K562 (cell line): ENCODE measurements around the gene SYNE1. TPM values are rescaled to one million over a fixed set of nuclear protein-coding genes. Genes with fewer than 3 reads are reported as not detected.

Experiments used
- ATAC-seq: fragments of 200-7000 bp; cut with Tn5 transposase; 3 replicates; pipeline ENCODE4 v1.9.1; 2020; ENCODE audit warnings: moderate library complexity
- BruUV-seq: library from RNA; stranded (reverse); fragments of 400-500 nt; replicated peaks from 2 replicates; lab custom pipeline; 2021; lab: Mats Ljungman, UMichigan
- CTCF ChIA-PET: fragments of 300-600 bp; formaldehyde crosslinking; extraction: SDS; loops from one replicate; lab custom pipeline; 2021; ENCODE audit warnings: low intra/inter-chr PET ratio; lab: Yijun Ruan, JAX
- POLR2A ChIA-PET: fragments of 300-600, 350-650 bp; sonication (Branson Sonifier 250); formaldehyde crosslinking; extraction: SDS; loops from one replicate; lab custom pipeline; 2021; ENCODE audit warnings: antibody characterized with exemption, inconsistent platforms; lab: Yijun Ruan, JAX
- DNase-seq, 4 experiments: peaks; one replicate each; pipeline versions ENCODE4 v3.0.0 to v3.0.0-alpha.2; 2011 to 2018; ENCODE audit warnings: low spot score in 3 of 4, mixed read lengths in 3 of 4; ENCODE audit errors: extremely low read depth in 1 of 4
- FAIRE-seq: peaks from 2 replicates; lab custom pipeline; 2011; peaks lifted over from hg19 to GRCh38; lab: Jason Lieb, UNC
- H2AFZ ChIP-seq: 2 replicates; pipeline ENCODE4 v1.6.0; 2011; ENCODE audit warnings: low read depth, low read length, control low read depth, inconsistent platforms
- H3K27ac ChIP-seq: fragments of 200-600 bp; 3 replicates; pipeline ENCODE4 v1.8.0; 2011; ENCODE audit warnings: low read depth, mild to moderate bottlenecking, control low read depth, inconsistent platforms, low read length, moderate library complexity, mixed read lengths; ENCODE audit errors: extremely low read depth
- H3K27me3 ChIP-seq, 2 experiments: fragments of 300-600 bp in 1 of 2; 2 replicates in 1 of 2; 3 replicates in 1 of 2; pipeline versions ENCODE4 v1.6.0 to v1.8.0; 2011; ENCODE audit warnings: inconsistent platforms in 2 of 2, low read length in 2 of 2, mild to moderate bottlenecking in 1 of 2, mixed read lengths in 1 of 2, moderate library complexity in 1 of 2; ENCODE audit not compliant: control insufficient read depth in 2 of 2, insufficient read depth in 2 of 2
- H3K36me3 ChIP-seq: fragments of 300-600 bp; 3 replicates; pipeline ENCODE4 v1.8.0; 2011; ENCODE audit warnings: mild to moderate bottlenecking, low read length, inconsistent platforms; ENCODE audit not compliant: control insufficient read depth, insufficient read depth
- H3K4me1 ChIP-seq, 2 experiments: fragments of 200-600 bp in 1 of 2; replicated peaks in 1 of 2; 2 replicates in 1 of 2; 3 replicates in 1 of 2; pipeline versions ENCODE4 v1.5.1 to v1.8.0; 2011; ENCODE audit warnings: inconsistent platforms in 2 of 2, low read length in 2 of 2, mild to moderate bottlenecking in 1 of 2, mixed read lengths in 1 of 2, moderate library complexity in 1 of 2; ENCODE audit not compliant: control insufficient read depth in 2 of 2, insufficient read depth in 2 of 2
- H3K4me2 ChIP-seq: 2 replicates; pipeline ENCODE4 v1.6.1; 2011; ENCODE audit warnings: low read length, control low read depth, inconsistent platforms, mixed read lengths; ENCODE audit not compliant: insufficient read depth
- H3K4me3 ChIP-seq: fragments of 200-600 bp; sonication (generic), shearing (Covaris generic); 2 replicates; pipeline ENCODE4 v1.5.1; 2016; ENCODE audit warnings: control low read depth, inconsistent platforms
- H3K79me2 ChIP-seq: fragments of 200-600 bp; 3 replicates; pipeline ENCODE4 v1.8.0; 2011; ENCODE audit warnings: low read length, inconsistent platforms; ENCODE audit not compliant: control insufficient read depth, insufficient read depth
- H3K9ac ChIP-seq, 2 experiments: 2 replicates each; pipeline versions ENCODE4 v1.6.0 to v1.6.1; 2011; ENCODE audit warnings: low read depth in 2 of 2, low read length in 2 of 2, control low read depth in 1 of 2, inconsistent platforms in 1 of 2, mild to moderate bottlenecking in 1 of 2, mixed read lengths in 1 of 2; ENCODE audit not compliant: insufficient read depth in 1 of 2
- H3K9me1 ChIP-seq: one replicate; pipeline ENCODE4 v1.6.0; 2011; ENCODE audit warnings: inconsistent platforms, mild to moderate bottlenecking, low read length, moderate library complexity; ENCODE audit not compliant: control insufficient read depth, insufficient read depth
- H3K9me3 ChIP-seq: replicated peaks from 2 replicates; pipeline ENCODE4 v1.5.1; 2011; ENCODE audit warnings: low read depth, low read length, inconsistent platforms; ENCODE audit not compliant: control insufficient read depth, insufficient read depth
- H4K20me1 ChIP-seq: replicated peaks from 2 replicates; pipeline ENCODE4 v1.6.1; 2011; ENCODE audit warnings: low read length, inconsistent platforms, mixed read lengths; ENCODE audit not compliant: control insufficient read depth, insufficient read depth
- ARHGAP35 ChIP-seq: fragments of 450-650 bp; IDR thresholded peaks from 2 replicates; pipeline ENCODE4 v1.6.1; 2018; ENCODE audit not compliant: partially characterized antibody
- CEBPZ ChIP-seq: fragments of 150-350 bp; IDR thresholded peaks from 2 replicates; pipeline ENCODE4 v1.6.1; 2014; ENCODE audit warnings: low read depth, mild to moderate bottlenecking, low read length, borderline replicate concordance
- MBD2 ChIP-seq: sonication (generic); IDR thresholded peaks from 2 replicates; pipeline ENCODE4 v1.6.1; 2016; ENCODE audit warnings: low read depth, borderline replicate concordance
- RBM34 ChIP-seq: fragments of 200-400 bp; formaldehyde crosslinking; IDR thresholded peaks from 2 replicates; pipeline ENCODE4 v1.6.1; 2018; ENCODE audit warnings: low read length, borderline replicate concordance; ENCODE audit not compliant: insufficient read depth
- RFX5 ChIP-seq: IDR thresholded peaks from 2 replicates; pipeline ENCODE4 v1.6.1; 2011; ENCODE audit warnings: low read depth, mild to moderate bottlenecking, improper control_type of control experiment, low read length
- SRSF7 ChIP-seq: fragments of 200-400 bp; formaldehyde crosslinking; optimal IDR thresholded peaks from 2 replicates; pipeline ENCODE3; 2017; ENCODE audit warnings: mild to moderate bottlenecking, low read depth, low read length
- U2AF2 ChIP-seq: fragments of 200-400 bp; formaldehyde crosslinking; optimal IDR thresholded peaks from 2 replicates; pipeline ENCODE3; 2017; ENCODE audit warnings: low read depth, mild to moderate bottlenecking, low read length
- ZFP30 ChIP-seq: fragments of 250-450 bp; sonication (Bioruptor Pico); IDR thresholded peaks from 2 replicates; pipeline ENCODE4 v1.8.0; 2022; ENCODE audit warnings: moderate library complexity, mild to moderate bottlenecking, inconsistent platforms, borderline replicate concordance
- ZNF253 ChIP-seq: fragments of 250-450 bp; sonication (Bioruptor Pico); conservative IDR thresholded peaks from 2 replicates; pipeline ENCODE4 v1.6.1; 2021; ENCODE audit warnings: mild to moderate bottlenecking
- ZNF384 ChIP-seq: IDR thresholded peaks from 2 replicates; pipeline ENCODE4 v1.6.1; 2012; ENCODE audit warnings: low read depth, low read length, improper control_type of control experiment
- ZNF518B ChIP-seq: fragments of 250-450 bp; sonication (Bioruptor Pico); IDR thresholded peaks from 2 replicates; pipeline ENCODE4 v1.5.0; 2021; ENCODE audit warnings: mild to moderate bottlenecking, moderate library complexity
- ZNF780A ChIP-seq: fragments of 250-450 bp; sonication (Bioruptor Pico); IDR thresholded peaks from 2 replicates; pipeline ENCODE4 v1.5.0; 2021; ENCODE audit warnings: mild to moderate bottlenecking
- in situ Hi-C: fragments of 300-500 bp; cut with MboI; formaldehyde crosslinking; loops from 4 replicates; pipeline ENCODE4 v1.15.0; 2018; ENCODE audit warnings: inconsistent platforms, mixed read lengths
- intact Hi-C: fragments of 100-400 bp; cut with micrococcal nuclease; formaldehyde crosslinking; loops from 2 replicates; pipeline ENCODE4 v1.14.2; 2022
- polyA plus RNA-seq, 8 experiments: library from polyadenylated mRNA; depleted of rRNA in 4 of 8; stranded (reverse) in 5 of 8; unstranded in 3 of 8; fragments of >200 nt; fragmentation: Nextera tagmentation in 2 of 8; fragmentation: Illumina TruSeq in 1 of 8; extraction: Ambion mirVana in 2 of 8; extraction: Trizol in 1 of 8; gene quantifications; 2 replicates each; pipeline versions ENCODE4 v1.2.1 to v1.2.3, GENCODE V29; 2011 to 2014; ENCODE audit warnings: inconsistent platforms in 1 of 8, missing spikeins in 1 of 8
- total RNA-seq, 7 experiments: library from RNA; depleted of rRNA in 6 of 7; stranded (reverse); fragments of >200 nt in 6 of 7; fragmentation: Illumina TruSeq in 2 of 7; extraction: Trizol in 2 of 7; gene quantifications; 2 replicates each; pipeline versions ENCODE4 v1.2.1 to v1.2.3, GENCODE V29; 2011 to 2021; ENCODE audit warnings: low replicate concordance in 1 of 7
- TF ChIP-seq, protein P1 (sequence below): sonication (generic); formaldehyde crosslinking; IDR thresholded peaks from 2 replicates; pipeline ENCODE4 v1.8.0; 2022; ENCODE audit warnings: missing genetic modification reagents, mild to moderate bottlenecking, moderate library complexity, borderline replicate concordance

SYNE1 gene
- total and polyA plus RNA-seq, 9 of the 15 experiments (the other 6 are each of a cell fraction or from before 2014, with no cell fraction given): under 0.01 to 0.42 (median 0.08) TPM; not detected in 1

DNA sequence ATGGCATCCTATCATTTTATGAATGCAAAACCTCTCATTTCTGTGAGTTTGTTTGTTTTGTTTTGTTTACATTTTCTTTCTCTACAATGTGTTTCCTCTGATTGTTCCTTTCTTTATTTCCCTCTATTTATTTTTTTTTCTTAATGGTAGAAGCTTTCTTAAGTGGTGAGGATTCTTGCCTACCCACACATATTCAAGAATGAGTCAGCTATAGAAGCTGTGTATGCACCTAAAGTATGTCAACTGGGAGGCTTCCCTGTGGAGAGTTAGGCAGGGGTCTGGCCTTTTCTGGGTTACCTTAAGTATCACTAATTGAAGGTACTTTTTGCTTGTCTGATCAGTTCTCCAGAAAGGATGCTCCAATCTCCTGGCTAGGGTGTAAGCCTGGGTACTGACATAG, 475.7 kb downstream of the SYNE1 start:
- H3K9me1 ChIP-seq: no peaks in the 10 kb centered on the region
- CTCF ChIA-PET: no interaction called here
- in situ Hi-C loops: no loop called here
- no peak overlapping the region for H3K4me3 ChIP-seq
- H3K27ac ChIP-seq: no peak overlapping the region
- intact Hi-C loops: no loop called here
- no peaks in the 10 kb centered on the region for H3K4me1 ChIP-seq
- no peak overlapping the region for H2AFZ ChIP-seq
- no peak for DNase-seq
- H3K79me2 ChIP-seq: no peaks in the 10 kb centered on the region
- FAIRE-seq: no peak
- H4K20me1 ChIP-seq: no peaks in the 10 kb centered on the region
- no peaks in the 10 kb centered on the region for H3K36me3 ChIP-seq
- H3K9me3 ChIP-seq: no peaks in the 10 kb centered on the region
- no peaks in the 10 kb centered on the region for H3K27me3 ChIP-seq
- no TSS peak for BruUV-seq
- no peak overlapping the region for H3K9ac ChIP-seq
- TF ChIP-seq MBD2 (no peak), ARHGAP35 (no peak), ZFP30 (CRISPR knock-in tag) (no peak), RFX5 (no peak), ZNF384 (no peak), ZNF780A (CRISPR knock-in tag) (no peak), RBM34 (no peak), ZNF253 (CRISPR knock-in tag) (no peak), ZNF518B (CRISPR knock-in tag) (no peak), U2AF2 (no peak), CEBPZ (no peak), SRSF7 (no peak)
- TF ChIP-seq, protein P1, sequence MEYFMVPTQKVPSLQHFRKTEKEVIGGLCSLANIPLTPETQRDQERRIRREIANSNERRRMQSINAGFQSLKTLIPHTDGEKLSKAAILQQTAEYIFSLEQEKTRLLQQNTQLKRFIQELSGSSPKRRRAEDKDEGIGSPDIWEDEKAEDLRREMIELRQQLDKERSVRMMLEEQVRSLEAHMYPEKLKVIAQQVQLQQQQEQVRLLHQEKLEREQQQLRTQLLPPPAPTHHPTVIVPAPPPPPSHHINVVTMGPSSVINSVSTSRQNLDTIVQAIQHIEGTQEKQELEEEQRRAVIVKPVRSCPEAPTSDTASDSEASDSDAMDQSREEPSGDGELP (CRISPR knock-in tag): no peak
- POLR2A ChIA-PET: no interaction called here
- ATAC-seq: no peak
- H3K4me2 ChIP-seq: no peak overlapping the region
